ENCODE results near the gene MRPS7. TPM values are rescaled to one million over a fixed set of nuclear protein-coding genes. Genes with fewer than 3 reads are reported as not detected.

Gene MRPS7
- total RNA-seq, 6 experiments from 2014 or later: 58.2 to 64.7 (median 60.2) TPM

GRCh38 chr17:75300280-75300679 is 38.6 kb downstream of the MRPS7 start:
- H3K27me3 Mint-ChIP-seq (ENCODE audit: insufficient read depth): no peaks in the 10 kb centered on the region
- no peak for TF ChIP-seq CTCF (IDR thresholded peaks at IDR 0.05)
- no peak overlapping the region for H3K4me3 Mint-ChIP-seq
- H3K9me3 Mint-ChIP-seq: no peaks in the 10 kb centered on the region
- H3K27ac Mint-ChIP-seq: no peak overlapping the region
- H3K36me3 Mint-ChIP-seq (ENCODE audit: low read depth): no peaks in the 10 kb centered on the region; the same call in 1 of the 2 replicates
- no peaks in the 10 kb centered on the region for H3K4me1 Mint-ChIP-seq (ENCODE audit: low read depth)
- DNase-seq: no peak

DNA sequence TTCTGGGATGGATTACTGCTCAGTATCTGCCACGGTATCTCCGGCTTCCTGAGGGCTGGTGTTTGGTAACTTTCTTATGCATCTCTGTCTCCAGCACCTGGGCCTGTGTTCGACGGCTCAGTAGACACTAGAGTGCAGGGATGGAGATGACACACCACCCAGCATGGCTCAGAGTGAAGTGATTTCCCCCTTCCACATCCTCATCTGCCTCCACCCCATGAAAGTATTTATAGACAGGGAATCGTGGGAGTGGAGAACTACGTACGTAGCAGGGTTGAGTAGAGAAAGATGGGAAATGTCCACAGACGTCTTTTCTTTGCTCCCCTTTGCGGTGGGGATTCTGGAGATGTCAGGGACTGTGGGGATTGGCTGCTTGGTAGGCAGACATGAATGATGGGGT is 39.4 kb downstream of the MRPS7 start:
- H3K36me3 Mint-ChIP-seq (ENCODE audit: low read depth): no peaks in the 10 kb centered on the region; the same call in 1 of the 2 replicates
- H3K27me3 Mint-ChIP-seq (ENCODE audit: insufficient read depth): no peaks in the 10 kb centered on the region; the same call in 1 of the 2 replicates
- no peak for DNase-seq
- H3K4me1 Mint-ChIP-seq (ENCODE audit: low read depth): no peaks in the 10 kb centered on the region
- no peak overlapping the region for H3K27ac Mint-ChIP-seq
- no peaks in the 10 kb centered on the region for H3K9me3 Mint-ChIP-seq
- no peak for TF ChIP-seq CTCF (IDR thresholded peaks at IDR 0.05)
- no peak overlapping the region for H3K4me3 Mint-ChIP-seq

DNA sequence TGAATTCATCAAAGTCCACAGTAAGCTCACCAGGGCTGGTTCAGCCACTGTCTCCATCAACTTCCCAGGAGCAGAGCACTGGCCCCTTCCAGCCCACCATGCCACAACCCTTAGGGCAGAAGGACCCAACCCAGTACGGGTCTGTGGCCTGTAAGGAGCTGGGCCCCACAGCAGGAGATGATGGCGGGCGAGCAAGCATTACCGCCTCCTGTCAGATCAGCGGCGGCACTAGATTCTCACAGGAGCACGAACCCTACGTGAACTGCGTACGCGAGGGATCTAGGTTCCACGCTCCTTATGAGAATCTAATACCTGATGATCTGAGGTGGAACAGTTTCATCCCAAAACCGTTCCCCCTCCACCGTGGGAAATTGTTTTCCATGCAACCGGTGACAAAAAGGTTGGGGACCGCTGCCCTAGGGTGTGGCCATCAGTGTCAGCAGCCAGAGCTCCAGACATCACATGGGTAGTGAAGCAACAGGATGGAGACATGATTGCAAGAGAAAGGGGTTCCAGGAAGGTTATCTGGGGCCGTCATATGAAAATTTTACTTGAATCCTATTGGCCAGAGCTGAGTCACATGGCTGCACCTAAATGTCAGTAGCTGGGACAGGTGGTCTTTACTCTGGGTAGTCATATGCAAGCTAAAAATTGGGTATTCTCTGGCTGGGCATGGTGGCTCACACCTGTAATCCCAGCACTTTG is 40.0 kb downstream of the MRPS7 start:
- no peak overlapping the region for H3K4me3 Mint-ChIP-seq
- no peak overlapping the region for H3K27ac Mint-ChIP-seq
- H3K36me3 Mint-ChIP-seq (ENCODE audit: low read depth): no peaks in the 10 kb centered on the region; the same call in 1 of the 2 replicates
- H3K27me3 Mint-ChIP-seq (ENCODE audit: insufficient read depth): no peaks in the 10 kb centered on the region; the same call in 1 of the 2 replicates
- no peak for DNase-seq
- no peak for TF ChIP-seq CTCF (IDR thresholded peaks at IDR 0.05)
- no peaks in the 10 kb centered on the region for H3K9me3 Mint-ChIP-seq
- no peaks in the 10 kb centered on the region for H3K4me1 Mint-ChIP-seq (ENCODE audit: low read depth)

DNA sequence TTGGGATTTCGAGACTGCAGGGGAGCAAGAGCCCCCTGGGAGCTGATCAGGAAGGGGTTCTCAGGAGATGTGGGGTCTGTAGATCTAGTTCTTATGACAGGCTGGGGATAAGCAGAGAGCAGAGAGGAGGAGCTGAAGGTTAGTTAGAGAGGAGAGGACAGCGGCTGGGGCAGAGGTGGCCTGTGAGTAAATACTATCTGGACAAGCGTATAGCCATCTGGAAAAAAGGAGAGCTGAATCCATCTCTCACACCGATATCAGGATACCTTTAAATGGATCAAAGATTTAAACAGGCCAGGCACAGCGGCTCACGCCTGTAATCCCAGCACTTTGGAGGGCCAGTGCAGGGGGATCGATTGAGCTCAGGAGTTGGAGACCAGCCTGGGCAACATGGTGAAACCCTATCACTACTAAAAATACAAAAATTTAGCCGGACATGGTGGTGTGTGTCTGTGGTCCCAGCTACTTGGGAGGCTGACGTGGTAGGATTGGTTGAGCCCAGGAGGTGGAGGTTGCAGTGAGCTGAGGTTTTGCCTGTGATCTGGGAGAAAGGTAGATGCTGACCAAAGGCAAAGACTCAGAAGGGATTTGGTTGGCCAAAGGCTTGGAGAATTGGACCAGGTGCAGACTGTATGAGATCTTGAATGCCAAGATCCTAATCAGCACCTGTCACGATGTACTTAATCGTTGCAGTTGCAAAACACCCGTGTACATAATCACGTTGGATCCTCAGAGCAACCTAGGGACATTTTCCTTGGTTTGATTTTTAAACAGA is 46.5 kb downstream of the MRPS7 start:
- H3K27ac Mint-ChIP-seq: no peak overlapping the region
- DNase-seq: no peak

More for the DNA sequence above, 46.5 kb downstream of the MRPS7 start:
- no peaks in the 10 kb centered on the region for H3K9me3 Mint-ChIP-seq
- H3K4me1 Mint-ChIP-seq (ENCODE audit: low read depth): no peaks in the 10 kb centered on the region
- H3K27me3 Mint-ChIP-seq (ENCODE audit: insufficient read depth): peaks cover 3% of the 10 kb centered on the region
- no peak for TF ChIP-seq CTCF (IDR thresholded peaks at IDR 0.05)
- H3K36me3 Mint-ChIP-seq (ENCODE audit: low read depth): no peaks in the 10 kb centered on the region
- H3K4me3 Mint-ChIP-seq: no peak overlapping the region

Measured in HFFc6 (cell line).